GM12891 (cell line): ENCODE data around the gene DOLK.

Source experiments
- PAX5 ChIP-seq: IDR thresholded peaks from 2 replicates; pipeline ENCODE4 v1.6.1; 2011; ENCODE audit warnings: low read length, moderate library complexity, mild to moderate bottlenecking; ENCODE audit not compliant: insufficient read depth, severe bottlenecking
- POLR2A ChIP-seq: IDR thresholded peaks from 2 replicates; pipeline ENCODE4 v1.6.1; 2011; ENCODE audit warnings: low read depth, low read length, control low read depth
- POLR2AphosphoS5 ChIP-seq: IDR thresholded peaks from 2 replicates; pipeline ENCODE4 v1.6.1; 2011; ENCODE audit warnings: low read depth, low read length, control low read depth
- SPI1 ChIP-seq: IDR thresholded peaks from 2 replicates; pipeline ENCODE4 v1.6.1; 2011; ENCODE audit warnings: low read depth, low read length, control low read depth
- TAF1 ChIP-seq: IDR thresholded peaks from 2 replicates; pipeline ENCODE4 v1.6.1; 2011; ENCODE audit warnings: low read depth, low read length, control low read depth

- TF ChIP-seq POLR2AphosphoS5 (no peak), TAF1 (no peak), PAX5 (no peak), POLR2A (no peak), SPI1 (no peak)
Observed at GRCh38 chr9:128945798-128946501, 1.5 kb downstream of the DOLK start.
